Breast epithelium (tissue), 4 donors: Measurements from ENCODE around the gene JCHAIN. TPM values are rescaled to one million over a fixed set of nuclear protein-coding genes. Genes with fewer than 3 reads are reported as not detected.

ENCODE experiments used
- DNase-seq, 2 donors: peaks; one replicate each; pipeline ENCODE4 v3.0.0-alpha.2; 2019; ENCODE audit warnings: low spot score in 2 of 2
- H3K27ac ChIP-seq, 2 donors: fragments of 200-600 bp; sonication (generic) in 1 of 2; one replicate each; pipeline ENCODE4 v1.5.1; 2016 to 2019; ENCODE audit warnings: mild to moderate bottlenecking in 1 of 2
- H3K27me3 ChIP-seq, 2 donors: fragments of 200-600 bp; sonication (generic) in 1 of 2; one replicate each; pipeline versions ENCODE4 v1.5.1 to v1.6.0; 2017 to 2019; ENCODE audit warnings: control low read depth in 1 of 2, mild to moderate bottlenecking in 1 of 2
- H3K36me3 ChIP-seq: fragments of 200-600 bp; one replicate; pipeline ENCODE4 v1.5.1; 2019
- H3K4me1 ChIP-seq, 2 donors: fragments of 200-600 bp; sonication (generic); one replicate each; pipeline ENCODE4 v1.5.1; 2016 to 2019; ENCODE audit warnings: control low read depth in 1 of 2
- H3K4me3 ChIP-seq, 3 donors: fragments of 200-600 bp; sonication (generic); 1 replicate in 2 of 3; 2 replicates in 1 of 3; pipeline ENCODE4 v1.5.1; 2016 to 2019; ENCODE audit warnings: mild to moderate bottlenecking in 3 of 3, moderate library complexity in 2 of 3
- H3K9me3 ChIP-seq, 2 donors: fragments of 200-600 bp; sonication (generic) in 1 of 2; one replicate each; pipeline ENCODE4 v1.5.1; 2016 to 2019; ENCODE audit warnings: control low read depth in 1 of 2
- POLR2A ChIP-seq: fragments of 450-650 bp; IDR thresholded peaks from one replicate; pipeline ENCODE4 v1.6.1; 2016; ENCODE audit warnings: antibody characterized with exemption, mild to moderate bottlenecking, moderate library complexity
- POLR2AphosphoS5 ChIP-seq, 3 donors: sonication (generic); formaldehyde crosslinking; IDR thresholded peaks; one replicate each; pipeline ENCODE4 v1.6.1; 2017; ENCODE audit warnings: antibody characterized with exemption in 3 of 3
- intact Hi-C: fragments of 100-400 bp; cut with DNase I; formaldehyde crosslinking; loops from one replicate; pipeline ENCODE4 v1.15.1; 2023; ENCODE audit warnings: low total_unique reads
- total RNA-seq, 3 donors: library from RNA; depleted of rRNA; stranded (reverse); fragments of >200 nt; gene quantifications; one replicate each; pipeline ENCODE4 v1.1.0, GENCODE V29; 2016
- TF ChIP-seq, protein P1 (sequence below), 3 donors: fragments of 450-650 bp; IDR thresholded peaks; one replicate each; pipeline ENCODE4 v1.5.1; 2016 to 2017; ENCODE audit warnings: antibody characterized with exemption in 3 of 3, mild to moderate bottlenecking in 3 of 3, moderate library complexity in 3 of 3

JCHAIN gene
- total RNA-seq, 3 donors from 2014 or later = 10.1 to 700 (median 337) TPM

DNA sequence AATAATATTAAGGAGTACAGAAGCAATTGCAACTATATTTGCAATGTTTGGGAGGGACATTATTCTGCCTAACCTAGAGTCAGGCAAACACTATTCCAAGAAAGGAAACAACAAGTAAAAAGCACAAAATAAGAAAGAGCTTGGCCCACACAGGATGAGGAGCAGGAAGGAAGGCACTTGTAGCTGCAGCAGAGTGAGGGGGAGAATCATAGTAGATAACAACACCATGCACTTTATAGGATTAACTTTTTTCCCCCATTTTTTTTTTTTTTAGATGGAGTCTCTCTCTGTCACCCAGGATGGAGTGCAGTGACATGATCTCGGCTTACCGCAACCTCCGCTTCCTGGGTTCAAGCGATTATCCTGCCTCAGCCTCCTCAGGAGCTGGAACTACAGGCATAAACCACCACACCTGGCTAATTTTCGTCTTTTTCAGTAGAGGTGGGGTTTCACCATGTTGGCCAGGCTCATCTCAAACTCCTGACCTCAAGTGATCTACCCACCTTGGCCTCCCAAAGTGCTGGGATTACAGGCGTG lies 10.3 kb upstream of the JCHAIN start:
- H3K27me3 ChIP-seq = no peaks in the 10 kb centered on the region
- no peaks in the 10 kb centered on the region for H3K9me3 ChIP-seq
- H3K4me1 ChIP-seq = no peaks in the 10 kb centered on the region
- DNase-seq = no peak
- H3K27ac ChIP-seq = no peak overlapping the region
- no peak overlapping the region for H3K4me3 ChIP-seq
- intact Hi-C loops = no loop called here
- H3K36me3 ChIP-seq = no peaks in the 10 kb centered on the region
- TF ChIP-seq, protein P1, sequence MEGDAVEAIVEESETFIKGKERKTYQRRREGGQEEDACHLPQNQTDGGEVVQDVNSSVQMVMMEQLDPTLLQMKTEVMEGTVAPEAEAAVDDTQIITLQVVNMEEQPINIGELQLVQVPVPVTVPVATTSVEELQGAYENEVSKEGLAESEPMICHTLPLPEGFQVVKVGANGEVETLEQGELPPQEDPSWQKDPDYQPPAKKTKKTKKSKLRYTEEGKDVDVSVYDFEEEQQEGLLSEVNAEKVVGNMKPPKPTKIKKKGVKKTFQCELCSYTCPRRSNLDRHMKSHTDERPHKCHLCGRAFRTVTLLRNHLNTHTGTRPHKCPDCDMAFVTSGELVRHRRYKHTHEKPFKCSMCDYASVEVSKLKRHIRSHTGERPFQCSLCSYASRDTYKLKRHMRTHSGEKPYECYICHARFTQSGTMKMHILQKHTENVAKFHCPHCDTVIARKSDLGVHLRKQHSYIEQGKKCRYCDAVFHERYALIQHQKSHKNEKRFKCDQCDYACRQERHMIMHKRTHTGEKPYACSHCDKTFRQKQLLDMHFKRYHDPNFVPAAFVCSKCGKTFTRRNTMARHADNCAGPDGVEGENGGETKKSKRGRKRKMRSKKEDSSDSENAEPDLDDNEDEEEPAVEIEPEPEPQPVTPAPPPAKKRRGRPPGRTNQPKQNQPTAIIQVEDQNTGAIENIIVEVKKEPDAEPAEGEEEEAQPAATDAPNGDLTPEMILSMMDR (IDR thresholded peaks at IDR 0.05) = no peak
- TF ChIP-seq POLR2AphosphoS5 (IDR thresholded peaks at IDR 0.05) = no peak
- TF ChIP-seq POLR2A = no peak

DNA sequence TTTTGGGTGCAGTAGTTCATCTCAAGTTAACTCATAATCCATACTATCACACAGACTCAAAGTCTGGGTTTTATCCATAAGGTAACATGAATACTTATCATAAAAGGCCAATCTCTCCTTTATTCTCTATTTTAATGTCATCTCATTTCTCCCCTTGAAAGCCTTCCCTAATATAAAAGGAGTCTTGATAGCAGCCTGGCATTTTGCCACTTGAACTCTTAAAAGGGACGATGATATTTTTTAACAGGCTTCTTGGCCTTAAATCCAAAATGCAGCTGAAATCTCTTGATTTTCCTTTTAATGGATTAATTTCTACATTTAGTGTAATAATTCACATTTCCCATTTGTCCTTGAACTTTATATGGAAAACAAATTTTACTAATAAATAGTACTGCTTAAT lies 8.4 kb upstream of the JCHAIN start:
- Histone ChIP-seq H3K27me3 (no peaks in the 10 kb centered on the region), H3K9me3 (no peaks in the 10 kb centered on the region), H3K27ac (no peak overlapping the region), H3K4me3 (no peak overlapping the region), H3K36me3 (no peaks in the 10 kb centered on the region), H3K4me1 (no peaks in the 10 kb centered on the region)
- intact Hi-C loops = no loop called here
- DNase-seq = no peak
- TF ChIP-seq POLR2AphosphoS5 (IDR thresholded peaks at IDR 0.05) = no peak
- no peak for TF ChIP-seq POLR2A
- TF ChIP-seq, protein P1 (IDR thresholded peaks at IDR 0.05) = no peak

DNA sequence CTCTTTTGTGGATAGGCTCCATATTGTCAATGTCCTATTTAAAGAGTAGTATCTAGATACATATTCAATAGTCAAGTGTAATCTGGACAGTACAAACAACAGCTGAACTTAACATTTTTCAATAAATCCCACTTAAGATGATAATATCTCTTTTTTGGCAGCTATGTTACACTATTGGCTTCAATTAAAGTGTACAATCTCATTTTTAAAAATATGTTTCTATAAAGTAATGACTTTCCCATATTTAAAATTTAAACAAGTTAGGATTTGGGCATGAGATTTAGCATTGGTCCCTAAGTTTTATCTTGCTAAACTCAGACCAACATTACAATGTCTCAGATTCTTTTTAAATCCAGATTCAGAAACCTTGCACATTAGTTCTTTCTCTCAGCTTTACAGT lies 7.9 kb upstream of the JCHAIN start:
- H3K27me3 ChIP-seq = no peaks in the 10 kb centered on the region
- no peak for DNase-seq
- no peaks in the 10 kb centered on the region for H3K36me3 ChIP-seq
- no peaks in the 10 kb centered on the region for H3K9me3 ChIP-seq
- intact Hi-C loops = no loop called here
- TF ChIP-seq, protein P1 (IDR thresholded peaks at IDR 0.05) = no peak
- TF ChIP-seq POLR2AphosphoS5 (IDR thresholded peaks at IDR 0.05) (no peak), POLR2A (no peak)
- H3K4me3 ChIP-seq = no peak overlapping the region
- H3K27ac ChIP-seq = no peak overlapping the region
- no peaks in the 10 kb centered on the region for H3K4me1 ChIP-seq

DNA sequence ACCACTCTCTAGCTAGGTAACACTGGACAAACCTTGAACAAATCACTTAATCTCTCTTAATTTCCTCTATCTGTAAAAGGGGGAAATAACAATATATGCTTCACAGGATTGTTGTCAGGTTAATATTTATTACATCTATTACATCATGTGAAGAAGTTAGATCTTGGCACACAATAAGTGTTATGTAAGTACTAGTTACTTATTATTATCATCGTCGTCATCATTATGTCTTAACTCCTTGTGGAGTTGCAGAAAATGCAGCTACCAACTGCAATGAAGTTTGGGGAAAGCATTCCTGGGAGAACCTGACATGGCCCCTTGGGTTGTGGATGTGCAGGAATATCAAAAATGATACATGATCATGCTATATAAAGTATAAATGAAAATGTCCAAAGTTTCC lies 4.8 kb upstream of the JCHAIN start:
- TF ChIP-seq, protein P1 (IDR thresholded peaks at IDR 0.05) = no peak
- no peak for TF ChIP-seq POLR2AphosphoS5 (IDR thresholded peaks at IDR 0.05)
- TF ChIP-seq POLR2A = no peak
- Histone ChIP-seq H3K36me3 (no peaks in the 10 kb centered on the region), H3K27ac (no peak overlapping the region), H3K27me3 (no peaks in the 10 kb centered on the region), H3K9me3 (no peaks in the 10 kb centered on the region), H3K4me3 (no peak overlapping the region), H3K4me1 (no peaks in the 10 kb centered on the region)
- intact Hi-C loops = no loop called here
- DNase-seq = no peak

DNA sequence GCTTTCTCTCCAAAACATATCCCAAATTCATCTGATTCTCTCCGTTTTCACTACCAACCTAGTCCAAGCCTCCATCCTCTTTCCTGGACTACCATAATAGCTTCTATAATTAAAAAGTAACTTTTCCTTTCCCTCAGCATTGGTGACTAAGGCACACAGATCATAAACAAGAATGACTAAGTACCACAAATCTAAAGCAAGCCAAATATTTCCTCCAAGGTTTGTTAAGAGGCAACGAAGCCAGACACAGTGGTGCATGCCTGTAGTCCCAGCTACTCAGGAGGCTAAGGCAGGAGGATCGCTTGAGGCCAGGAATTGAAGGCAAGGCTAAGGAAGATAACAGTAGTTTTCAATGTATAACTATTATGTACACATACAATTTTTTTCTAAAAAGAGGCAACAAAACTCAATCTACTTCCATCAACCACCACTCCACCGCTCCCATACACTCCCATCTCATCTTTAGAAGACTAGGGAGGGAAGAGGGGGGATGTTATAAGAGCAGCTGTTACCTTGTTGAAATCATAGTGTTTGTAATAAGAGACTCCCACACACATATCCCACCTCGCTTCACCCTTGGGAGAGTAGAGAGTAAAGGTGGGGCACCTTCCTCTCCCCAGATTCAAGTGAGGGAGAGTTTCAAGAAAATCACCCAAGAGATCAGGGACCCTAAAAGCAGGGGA lies 4.2 kb upstream of the JCHAIN start:
- DNase-seq = no peak
- Histone ChIP-seq H3K27ac (no peak overlapping the region), H3K4me3 (no peak overlapping the region), H3K9me3 (no peaks in the 10 kb centered on the region), H3K36me3 (no peaks in the 10 kb centered on the region), H3K27me3 (no peaks in the 10 kb centered on the region), H3K4me1 (no peaks in the 10 kb centered on the region)
- TF ChIP-seq, protein P1 (IDR thresholded peaks at IDR 0.05) = no peak
- TF ChIP-seq POLR2AphosphoS5 (IDR thresholded peaks at IDR 0.05) = no peak
- TF ChIP-seq POLR2A = no peak
- intact Hi-C loops = no loop called here
